K562 (cell line): Measurements from ENCODE around the gene ACAP2. TPM values are rescaled to one million over a fixed set of nuclear protein-coding genes. Genes with fewer than 3 reads are reported as not detected.

Source experiments
- CBX2 ChIP-seq: fragments of 200-600 bp; sonication (generic); IDR thresholded peaks from one replicate; pipeline ENCODE4 v1.6.1; 2012; ENCODE audit warnings: mild to moderate bottlenecking, low read length, inconsistent platforms; ENCODE audit not compliant: insufficient read depth, poor library complexity, severe bottlenecking
- CBX5 ChIP-seq: IDR thresholded peaks from 2 replicates; pipeline ENCODE4 v1.6.1; 2014; ENCODE audit warnings: low read depth, borderline replicate concordance
- CEBPB ChIP-seq: fragments of 450-650 bp; IDR thresholded peaks from 2 replicates; pipeline ENCODE4 v1.6.1; 2016; ENCODE audit warnings: missing genetic modification characterization, missing compliant biosample characterization
- CEBPZ ChIP-seq: fragments of 150-350 bp; IDR thresholded peaks from 2 replicates; pipeline ENCODE4 v1.6.1; 2014; ENCODE audit warnings: low read depth, mild to moderate bottlenecking, low read length, borderline replicate concordance
- GABPB1 ChIP-seq: sonication (generic); formaldehyde crosslinking; IDR thresholded peaks from 2 replicates; pipeline ENCODE4 v1.8.0; 2022; ENCODE audit warnings: mild to moderate bottlenecking, missing genetic modification reagents
- GATA2 ChIP-seq: sonication (generic); formaldehyde crosslinking; IDR thresholded peaks from 2 replicates; pipeline ENCODE4 v1.4.0; 2020; ENCODE audit warnings: mild to moderate bottlenecking, missing genetic modification reagents
- HMBOX1 ChIP-seq: sonication (generic); IDR thresholded peaks from 2 replicates; pipeline ENCODE4 v1.6.1; 2016
- MTF1 ChIP-seq: fragments of 250-450 bp; sonication (Bioruptor Pico); IDR thresholded peaks from 2 replicates; pipeline ENCODE4 v1.9.0; 2021; ENCODE audit warnings: moderate library complexity, mild to moderate bottlenecking, inconsistent platforms, borderline replicate concordance
- NR1H2 ChIP-seq: sonication (generic); formaldehyde crosslinking; IDR thresholded peaks from 2 replicates; pipeline ENCODE4 v1.4.0; 2020; ENCODE audit warnings: mild to moderate bottlenecking, missing genetic modification reagents
- SRSF3 ChIP-seq: fragments of 200-400 bp; formaldehyde crosslinking; IDR thresholded peaks from 2 replicates; pipeline ENCODE4 v1.6.1; 2016; ENCODE audit warnings: mild to moderate bottlenecking, low read length, moderate library complexity; ENCODE audit not compliant: insufficient read depth
- STAT6 ChIP-seq: sonication (generic); formaldehyde crosslinking; IDR thresholded peaks from 2 replicates; pipeline ENCODE4 v1.8.1; 2023; ENCODE audit warnings: mild to moderate bottlenecking, missing genetic modification reagents
- ZNF143 ChIP-seq: sonication (generic); formaldehyde crosslinking; IDR thresholded peaks from 2 replicates; pipeline ENCODE4 v1.9.0; 2022; ENCODE audit warnings: mild to moderate bottlenecking, missing genetic modification reagents
- ZNF3 ChIP-seq: fragments of 250-450 bp; sonication (Bioruptor Pico); IDR thresholded peaks from 2 replicates; pipeline ENCODE4 v1.5.0; 2021; ENCODE audit warnings: mild to moderate bottlenecking, moderate library complexity
- ZNF583 ChIP-seq: fragments of 250-450 bp; sonication (Bioruptor Pico); IDR thresholded peaks from 2 replicates; pipeline ENCODE4 v1.4.0; 2020
- polyA plus RNA-seq, 8 experiments: library from polyadenylated mRNA; depleted of rRNA in 4 of 8; stranded (reverse) in 5 of 8; unstranded in 3 of 8; fragments of >200 nt; fragmentation: Nextera tagmentation in 2 of 8; fragmentation: Illumina TruSeq in 1 of 8; extraction: Ambion mirVana in 2 of 8; extraction: Trizol in 1 of 8; gene quantifications; 2 replicates each; pipeline versions ENCODE4 v1.2.1 to v1.2.3, GENCODE V29; 2011 to 2014; ENCODE audit warnings: inconsistent platforms in 1 of 8, missing spikeins in 1 of 8
- total RNA-seq, 7 experiments: library from RNA; depleted of rRNA in 6 of 7; stranded (reverse); fragments of >200 nt in 6 of 7; fragmentation: Illumina TruSeq in 2 of 7; extraction: Trizol in 2 of 7; gene quantifications; 2 replicates each; pipeline versions ENCODE4 v1.2.1 to v1.2.3, GENCODE V29; 2011 to 2021; ENCODE audit warnings: low replicate concordance in 1 of 7
- TF ChIP-seq, protein P1 (sequence below): IDR thresholded peaks from 3 replicates; pipeline ENCODE4 v1.6.1; 2011; ENCODE audit warnings: borderline replicate concordance, mild to moderate bottlenecking; ENCODE audit not compliant: insufficient read length, insufficient read depth

Gene ACAP2
- total and polyA plus RNA-seq, 9 of the 15 experiments (the other 6 are each of a cell fraction or from before 2014, with no cell fraction given), result 10.6 to 52.7 (median 34.4) TPM

- TF ChIP-seq CEBPZ, result no peak
- no peak for TF ChIP-seq NR1H2 (CRISPR knock-in tag)
- no peak for TF ChIP-seq HMBOX1
- TF ChIP-seq CEBPB (tag), result no peak
- no peak for TF ChIP-seq ZNF143 (CRISPR knock-in tag)
- TF ChIP-seq ZNF3 (CRISPR knock-in tag), result no peak
- TF ChIP-seq CBX2, result no peak
- TF ChIP-seq MTF1 (CRISPR knock-in tag), result no peak
- TF ChIP-seq STAT6 (CRISPR knock-in tag), result no peak
- TF ChIP-seq, protein P1, sequence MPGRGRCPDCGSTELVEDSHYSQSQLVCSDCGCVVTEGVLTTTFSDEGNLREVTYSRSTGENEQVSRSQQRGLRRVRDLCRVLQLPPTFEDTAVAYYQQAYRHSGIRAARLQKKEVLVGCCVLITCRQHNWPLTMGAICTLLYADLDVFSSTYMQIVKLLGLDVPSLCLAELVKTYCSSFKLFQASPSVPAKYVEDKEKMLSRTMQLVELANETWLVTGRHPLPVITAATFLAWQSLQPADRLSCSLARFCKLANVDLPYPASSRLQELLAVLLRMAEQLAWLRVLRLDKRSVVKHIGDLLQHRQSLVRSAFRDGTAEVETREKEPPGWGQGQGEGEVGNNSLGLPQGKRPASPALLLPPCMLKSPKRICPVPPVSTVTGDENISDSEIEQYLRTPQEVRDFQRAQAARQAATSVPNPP, result no peak
- TF ChIP-seq GATA2 (CRISPR knock-in tag), result no peak
- no peak for TF ChIP-seq SRSF3
- TF ChIP-seq CBX5, result no peak
- TF ChIP-seq GABPB1 (CRISPR knock-in tag), result no peak
- TF ChIP-seq ZNF583 (CRISPR knock-in tag), result no peak
Measured at GRCh38 chr3:195224980-195225580, 217.7 kb downstream of the ACAP2 start (continued).
